SK-N-SH treated with all-trans-retinoic acid at 6 μM for 48 hours (cell line): ENCODE results near the gene PIH1D1.
"Not testable (repeated sequence)": the region's sequence is repeated elsewhere in the genome, so short reads cannot be mapped to it uniquely, and the experiment has no call there.

Experiments
- CSDC2 ChIP-seq: fragments of 250-450 bp; sonication (Bioruptor Pico); IDR thresholded peaks from 2 replicates; pipeline ENCODE4 v1.5.0; 2020; ENCODE audit warnings: mild to moderate bottlenecking, moderate library complexity
- ZFP3 ChIP-seq: fragments of 250-450 bp; sonication (Bioruptor Pico); IDR thresholded peaks from 2 replicates; pipeline ENCODE4 v1.5.0; 2020; ENCODE audit warnings: mild to moderate bottlenecking, moderate library complexity
- TF ChIP-seq, protein P1 (sequence below): fragments of 250-450 bp; sonication (Bioruptor Pico); IDR thresholded peaks from 2 replicates; pipeline ENCODE4 v1.8.0; 2020; ENCODE audit warnings: mild to moderate bottlenecking, moderate library complexity, borderline replicate concordance

GRCh38 chr19:49461130-49461529 lies 9.5 kb upstream of the PIH1D1 start:
- not testable (repeated sequence) for TF ChIP-seq CSDC2 (CRISPR knock-in tag); ZFP3
- TF ChIP-seq, protein P1, sequence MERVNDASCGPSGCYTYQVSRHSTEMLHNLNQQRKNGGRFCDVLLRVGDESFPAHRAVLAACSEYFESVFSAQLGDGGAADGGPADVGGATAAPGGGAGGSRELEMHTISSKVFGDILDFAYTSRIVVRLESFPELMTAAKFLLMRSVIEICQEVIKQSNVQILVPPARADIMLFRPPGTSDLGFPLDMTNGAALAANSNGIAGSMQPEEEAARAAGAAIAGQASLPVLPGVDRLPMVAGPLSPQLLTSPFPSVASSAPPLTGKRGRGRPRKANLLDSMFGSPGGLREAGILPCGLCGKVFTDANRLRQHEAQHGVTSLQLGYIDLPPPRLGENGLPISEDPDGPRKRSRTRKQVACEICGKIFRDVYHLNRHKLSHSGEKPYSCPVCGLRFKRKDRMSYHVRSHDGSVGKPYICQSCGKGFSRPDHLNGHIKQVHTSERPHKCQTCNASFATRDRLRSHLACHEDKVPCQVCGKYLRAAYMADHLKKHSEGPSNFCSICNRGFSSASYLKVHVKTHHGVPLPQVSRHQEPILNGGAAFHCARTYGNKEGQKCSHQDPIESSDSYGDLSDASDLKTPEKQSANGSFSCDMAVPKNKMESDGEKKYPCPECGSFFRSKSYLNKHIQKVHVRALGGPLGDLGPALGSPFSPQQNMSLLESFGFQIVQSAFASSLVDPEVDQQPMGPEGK (CRISPR knock-in tag), result not testable (repeated sequence)
